HG03025 (cell line): ENCODE data around the gene FOXI3.
"Not testable (repeated sequence)": the region's sequence is repeated elsewhere in the genome, so short reads cannot be mapped to it uniquely, and the experiment has no call there.

Source experiments
- ATAC-seq: cut with Tn5 transposase; IDR thresholded peaks from one replicate; pipeline ENCODE4 v1.9.1; 2021; ENCODE audit warnings: mild to moderate bottlenecking, moderate library complexity; ENCODE audit not compliant: unreplicated experiment, low FRiP score

The FOXI3 gene

GRCh38 chr2:88442473-88442872 lies 10.0 kb downstream of the FOXI3 start:
- no peak for ATAC-seq

GRCh38 chr2:88442061-88442460 lies 10.4 kb downstream of the FOXI3 start:
- no peak for ATAC-seq

GRCh38 chr2:88437010-88437409 lies 15.5 kb downstream of the FOXI3 start:
- ATAC-seq = no peak

- ATAC-seq = no peak
Observed at GRCh38 chr2:88429929-88430328, 22.6 kb downstream of the FOXI3 start.

GRCh38 chr2:88423733-88424132 lies 28.8 kb downstream of the FOXI3 start:
- ATAC-seq = no peak

GRCh38 chr2:88419051-88419450 lies 33.4 kb downstream of the FOXI3 start:
- not testable (repeated sequence) for ATAC-seq

- ATAC-seq = no peak
Observed at GRCh38 chr2:88416016-88416663, 36.4 kb downstream of the FOXI3 start.

- not testable (repeated sequence) for ATAC-seq
Observed at GRCh38 chr2:88408870-88409269, 43.6 kb downstream of the FOXI3 start.

- no peak for ATAC-seq
Observed at GRCh38 chr2:88400037-88400767, 52.3 kb downstream of the FOXI3 start.

- no peak for ATAC-seq
Observed at GRCh38 chr2:88398180-88398579, 54.3 kb downstream of the FOXI3 start.
